NB4 (cell line): Measurements from ENCODE around the gene TTC34.

ENCODE experiments used
- DNase-seq: peaks from one replicate; pipeline ENCODE4 v3.0.0; 2010; ENCODE audit warnings: low read depth
- H3K4me3 ChIP-seq: one replicate; pipeline ENCODE4 v1.5.1; 2011; ENCODE audit warnings: mild to moderate bottlenecking, low read depth, low read length, moderate library complexity
- MYC ChIP-seq: IDR thresholded peaks from 2 replicates; pipeline ENCODE4 v1.6.1; 2011; ENCODE audit warnings: low read depth, low read length
- POLR2A ChIP-seq: IDR thresholded peaks from 2 replicates; pipeline ENCODE4 v1.6.1; 2011; ENCODE audit warnings: mild to moderate bottlenecking; ENCODE audit not compliant: insufficient read length; ENCODE audit errors: extremely low read depth
- TF ChIP-seq, protein P1 (sequence below): IDR thresholded peaks from 2 replicates; pipeline ENCODE4 v1.6.1; 2011; ENCODE audit warnings: low read depth, low read length
- TF ChIP-seq, protein P2 (sequence below): IDR thresholded peaks from one replicate; pipeline ENCODE4 v1.5.1; 2012; ENCODE audit warnings: low read depth, low read length

Gene TTC34

DNA sequence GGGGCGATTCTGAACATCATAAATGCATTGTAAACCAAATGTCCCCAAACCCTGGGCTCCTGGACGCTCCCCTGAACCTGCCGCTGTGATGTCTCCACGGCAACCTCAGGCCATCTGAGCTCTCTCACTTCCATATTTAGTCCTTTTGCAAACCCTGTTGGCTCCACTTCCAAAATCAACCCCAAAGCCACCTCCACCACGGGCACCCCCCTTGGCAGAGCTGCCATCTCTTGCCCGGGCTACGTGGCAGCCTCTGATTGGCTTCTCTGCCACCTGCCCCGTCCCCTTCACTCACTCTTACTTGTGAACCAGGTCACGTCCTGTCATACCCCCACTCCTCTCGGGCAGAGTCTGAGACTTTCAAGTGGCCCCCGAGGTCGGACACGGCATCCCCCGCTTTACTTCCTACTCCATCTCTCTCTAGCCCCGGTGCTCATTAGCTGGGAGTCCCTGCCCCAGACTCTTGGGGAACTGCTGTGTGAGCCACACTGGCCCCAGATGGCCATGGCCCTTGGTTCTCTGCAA lies 199.1 kb downstream of the TTC34 start:
- TF ChIP-seq MYC (no peak), POLR2A (no peak)
- TF ChIP-seq, protein P1, sequence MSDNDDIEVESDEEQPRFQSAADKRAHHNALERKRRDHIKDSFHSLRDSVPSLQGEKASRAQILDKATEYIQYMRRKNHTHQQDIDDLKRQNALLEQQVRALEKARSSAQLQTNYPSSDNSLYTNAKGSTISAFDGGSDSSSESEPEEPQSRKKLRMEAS: no peak
- TF ChIP-seq, protein P2, sequence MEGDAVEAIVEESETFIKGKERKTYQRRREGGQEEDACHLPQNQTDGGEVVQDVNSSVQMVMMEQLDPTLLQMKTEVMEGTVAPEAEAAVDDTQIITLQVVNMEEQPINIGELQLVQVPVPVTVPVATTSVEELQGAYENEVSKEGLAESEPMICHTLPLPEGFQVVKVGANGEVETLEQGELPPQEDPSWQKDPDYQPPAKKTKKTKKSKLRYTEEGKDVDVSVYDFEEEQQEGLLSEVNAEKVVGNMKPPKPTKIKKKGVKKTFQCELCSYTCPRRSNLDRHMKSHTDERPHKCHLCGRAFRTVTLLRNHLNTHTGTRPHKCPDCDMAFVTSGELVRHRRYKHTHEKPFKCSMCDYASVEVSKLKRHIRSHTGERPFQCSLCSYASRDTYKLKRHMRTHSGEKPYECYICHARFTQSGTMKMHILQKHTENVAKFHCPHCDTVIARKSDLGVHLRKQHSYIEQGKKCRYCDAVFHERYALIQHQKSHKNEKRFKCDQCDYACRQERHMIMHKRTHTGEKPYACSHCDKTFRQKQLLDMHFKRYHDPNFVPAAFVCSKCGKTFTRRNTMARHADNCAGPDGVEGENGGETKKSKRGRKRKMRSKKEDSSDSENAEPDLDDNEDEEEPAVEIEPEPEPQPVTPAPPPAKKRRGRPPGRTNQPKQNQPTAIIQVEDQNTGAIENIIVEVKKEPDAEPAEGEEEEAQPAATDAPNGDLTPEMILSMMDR: no peak
- H3K4me3 ChIP-seq: no peak overlapping the region
- no peak for DNase-seq

DNA sequence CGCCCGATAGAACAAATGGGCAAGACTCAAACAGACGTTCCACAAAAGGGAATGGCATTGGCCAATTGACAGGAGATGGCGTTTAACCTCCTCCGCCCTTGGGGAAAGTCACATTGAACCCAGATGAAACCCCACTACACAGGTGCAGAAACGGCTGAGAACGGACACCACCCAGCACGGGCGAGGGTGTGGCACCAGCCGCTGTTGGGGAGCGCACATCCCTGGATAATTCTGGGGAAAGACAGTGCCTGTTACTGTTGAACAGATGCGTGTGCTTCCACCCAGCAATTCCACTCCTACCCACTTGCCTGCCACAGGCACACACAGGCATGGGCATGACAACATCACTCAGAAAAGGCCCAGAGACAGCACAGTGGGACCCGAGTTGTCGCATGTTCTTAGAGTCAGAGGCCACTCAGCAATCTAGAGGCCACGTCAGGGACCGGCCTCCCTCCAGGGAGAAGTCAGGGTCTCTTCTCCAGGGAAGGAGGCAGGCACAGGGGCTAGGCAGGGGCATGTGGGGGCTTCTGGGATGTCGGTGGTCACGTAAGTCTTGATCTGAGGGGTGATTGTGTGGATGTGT lies 199.7 kb downstream of the TTC34 start:
- DNase-seq: no peak
- TF ChIP-seq POLR2A (no peak), MYC (no peak)
- TF ChIP-seq, protein P2: no peak
- TF ChIP-seq, protein P1: no peak
- H3K4me3 ChIP-seq: no peak overlapping the region

DNA sequence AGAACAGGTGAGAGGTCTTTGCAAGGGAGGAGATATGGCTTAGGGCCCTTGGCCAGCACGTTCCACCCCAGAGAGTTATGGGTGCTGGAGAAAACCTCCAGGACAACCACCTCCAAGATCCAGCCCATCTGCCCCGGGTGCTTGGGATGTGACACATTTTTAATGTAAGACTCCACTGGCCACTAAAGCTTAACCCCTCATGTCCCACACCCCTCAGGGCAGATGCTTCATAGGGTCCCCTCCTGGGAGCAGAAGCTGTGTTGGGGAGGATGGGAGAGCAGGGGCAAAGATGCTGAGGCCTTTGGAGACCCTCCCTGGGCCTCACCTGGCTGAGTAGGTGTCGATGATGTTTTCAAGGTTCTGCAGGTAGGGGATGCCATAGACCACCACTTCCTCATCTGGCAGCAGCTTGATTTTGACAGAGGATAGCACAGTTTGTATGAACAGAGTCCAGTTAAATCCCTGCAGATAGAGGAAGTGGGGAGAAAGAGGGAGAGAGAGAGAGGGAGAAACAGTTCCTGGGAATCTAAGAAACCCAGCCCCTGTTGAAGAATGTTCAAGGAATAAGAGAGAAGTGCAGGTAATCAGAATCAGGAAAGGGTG lies 203.1 kb downstream of the TTC34 start:
- DNase-seq: no peak
- TF ChIP-seq, protein P1: no peak
- TF ChIP-seq, protein P2: no peak
- TF ChIP-seq POLR2A (no peak), MYC (no peak)
- H3K4me3 ChIP-seq: no peak overlapping the region

DNA sequence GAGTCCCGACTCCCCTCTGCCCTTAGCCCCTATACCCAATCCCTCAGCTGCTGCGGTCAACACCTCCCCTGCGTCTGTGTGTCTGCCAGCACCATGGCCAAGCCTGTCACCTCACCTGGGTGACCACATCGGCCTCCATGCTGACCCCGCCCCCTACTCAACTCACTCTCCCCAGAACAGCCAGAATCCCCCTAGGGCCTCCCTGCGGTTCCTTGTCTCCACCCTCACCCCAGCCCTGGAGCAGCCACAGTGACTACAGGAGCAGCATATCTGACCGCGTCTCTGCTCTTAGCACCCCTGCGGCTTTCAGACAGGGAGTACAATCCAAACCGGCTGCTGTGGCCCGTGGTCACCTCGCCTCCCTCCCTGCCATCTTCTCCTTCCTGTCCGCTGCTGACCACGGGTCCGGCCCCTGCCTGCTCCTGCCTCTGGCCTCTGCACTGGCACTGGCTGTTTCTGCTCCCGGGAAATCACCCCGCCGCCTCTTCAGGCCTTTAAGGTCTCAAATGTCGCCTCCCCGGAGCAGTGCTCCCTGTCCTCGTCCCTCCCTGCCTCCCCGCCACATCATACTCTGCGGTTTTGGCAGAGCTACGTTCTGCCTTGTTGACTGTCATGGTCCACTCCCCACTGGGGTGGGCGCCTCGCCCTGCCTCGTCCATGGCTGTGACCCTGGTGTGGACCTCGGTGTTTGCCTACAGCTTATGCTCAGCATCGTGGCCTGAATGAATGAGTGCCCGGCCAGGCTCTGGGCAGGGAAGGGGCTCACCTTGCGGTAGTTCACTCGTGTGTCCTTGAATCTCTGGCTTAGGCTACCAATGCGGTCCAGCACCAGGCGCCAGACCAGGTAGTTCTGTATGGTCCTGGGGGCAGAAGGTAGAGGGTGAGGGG lies 203.8 kb downstream of the TTC34 start:
- H3K4me3 ChIP-seq: no peak overlapping the region
- no peak for TF ChIP-seq POLR2A
- TF ChIP-seq MYC: no peak
- TF ChIP-seq, protein P1: no peak
- TF ChIP-seq, protein P2: no peak
- peak; percentile 72 for DNase-seq

DNA sequence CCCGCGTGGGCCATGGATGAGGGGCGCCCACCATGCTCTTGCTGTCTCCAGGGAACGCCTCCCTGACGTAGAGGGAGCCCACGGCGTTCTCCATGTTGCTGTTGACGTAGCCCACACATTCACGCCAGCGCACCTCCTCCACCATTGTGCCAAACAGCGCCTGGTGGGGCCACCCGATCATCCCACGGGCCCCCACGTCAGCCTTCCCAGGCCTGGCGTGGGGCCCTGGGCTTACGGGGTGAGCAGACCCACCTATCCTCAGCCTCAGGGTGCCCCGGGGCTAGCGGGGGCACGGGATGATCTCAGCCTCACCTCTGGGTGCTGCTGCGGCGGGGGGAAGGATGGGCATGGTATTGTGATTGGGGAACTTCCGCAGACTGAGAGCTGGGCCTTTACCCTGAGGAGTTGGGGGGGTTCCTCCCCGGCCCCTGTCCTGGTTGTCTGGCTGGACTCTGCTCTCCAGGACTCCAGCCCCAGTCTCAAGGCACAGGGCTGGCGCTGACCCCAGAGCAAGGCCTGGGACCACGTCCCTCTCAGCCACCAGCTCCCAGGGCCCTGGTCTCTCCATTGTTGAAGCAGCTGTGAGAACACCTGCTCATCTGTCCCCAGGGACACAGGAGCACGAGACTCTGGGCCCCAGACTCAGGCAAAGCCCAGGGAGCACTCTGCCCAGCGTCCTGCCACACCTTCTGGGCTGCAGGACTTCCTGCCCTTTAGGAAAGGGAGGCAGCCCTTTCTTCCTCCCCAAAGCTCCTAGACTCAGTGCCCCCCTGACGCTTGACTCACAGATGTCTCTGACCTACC lies 204.8 kb downstream of the TTC34 start:
- no peak overlapping the region for H3K4me3 ChIP-seq
- DNase-seq: no peak
- TF ChIP-seq POLR2A (no peak), MYC (no peak)
- TF ChIP-seq, protein P2: no peak
- TF ChIP-seq, protein P1: no peak
